Measurements from ENCODE around the gene NFS1. TPM values are rescaled to one million over a fixed set of nuclear protein-coding genes. Genes with fewer than 3 reads are reported as not detected.
A peak's percentile ranks its signal among the peaks of the same experiment; 100 is the strongest.

Gene NFS1
- total RNA-seq, 2 experiments from 2014 or later: 10.6 to 11.5 TPM

DNA sequence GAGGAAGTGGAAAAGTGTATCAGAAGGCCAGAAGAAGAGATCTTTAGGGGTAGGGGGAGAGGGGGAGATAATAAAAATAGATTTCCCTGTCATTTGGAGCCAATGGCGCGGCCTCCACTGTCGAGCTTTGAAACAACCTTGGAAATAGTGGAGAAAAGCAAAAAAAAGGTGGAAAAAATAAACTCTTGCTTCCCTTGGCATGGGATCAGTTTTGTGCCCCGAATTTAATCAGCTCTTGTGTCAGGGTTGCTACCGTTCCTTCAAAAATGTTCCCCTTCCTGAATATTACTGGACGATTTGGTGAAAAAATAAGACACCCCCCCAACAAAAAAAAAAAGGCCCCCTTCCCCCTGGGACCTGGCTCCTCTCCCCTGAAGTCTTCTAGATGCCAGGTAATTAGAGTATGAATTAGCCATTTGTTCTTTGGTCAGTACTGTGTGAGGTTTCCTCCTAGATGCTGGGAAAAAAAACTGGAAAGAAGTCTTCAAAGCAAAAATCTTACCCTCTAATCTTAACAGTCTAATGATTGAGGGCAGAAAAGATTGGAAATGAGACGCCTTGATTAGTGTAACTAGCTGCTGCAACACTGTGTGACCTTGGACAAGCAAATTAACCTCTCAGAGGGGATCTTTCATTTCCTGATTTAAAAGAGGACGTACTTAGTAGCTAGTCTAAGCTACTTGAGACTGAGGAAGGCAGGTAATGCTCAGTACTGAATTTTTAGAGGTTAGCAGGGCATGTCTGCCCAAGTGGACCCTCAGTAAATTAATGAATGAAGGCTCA is 43.8 kb upstream of the NFS1 start:
- Histone ChIP-seq H3K27ac (ENCODE audit: low read depth in 1 of 2, low read length in 2 of 2) (peak overlapping the region; percentile 92 to 99), H3K4me1 (ENCODE audit: insufficient read depth, low read length) (peaks cover 35% of the 10 kb centered on the region), H3K4me3 (ENCODE audit: low read length) (peak overlapping the region; percentile 84), H3K36me3 (ENCODE audit: insufficient read depth, low read length) (peaks cover 28% of the 10 kb centered on the region), H3K27me3 (ENCODE audit: control insufficient read depth in 1 of 2, insufficient read depth in 2 of 2, low read length in 2 of 2) (no peaks in the 10 kb centered on the region), H3K9me3 (ENCODE audit: control insufficient read depth in 1 of 2, insufficient read depth in 1 of 2, low read length in 2 of 2) (no peaks in the 10 kb centered on the region)
- intact Hi-C loops (cut with DNase I, micrococcal nuclease): loop anchor here (1.0 to 10.0 kb wide), 8 partner anchors 25 to 288 kb away; partner anchors contain the start of genes CEP250 (in 1 of the 2), CPNE1 (in 1 of the 2), PHF20 (in 1 of the 2) and RBM12 (in 1 of the 2)
- DNase-seq (peak in 4 of 14 experiments; percentile 12 to 68 (median 58)), ATAC-seq (ENCODE audit: poor library complexity) (no peak)
- no peak for TF ChIP-seq CTCF (IDR thresholded peaks at IDR 0.05)
- peaks cover 49% of the 10 kb centered on the region for H3K36me3 Mint-ChIP-seq (ENCODE audit: low read depth)
- H3K27ac Mint-ChIP-seq: peak overlapping the region; percentile 99
- H3K4me1 Mint-ChIP-seq (ENCODE audit: low read depth): peaks cover 56% of the 10 kb centered on the region
- H3K9me3 Mint-ChIP-seq: no peaks in the 10 kb centered on the region
- H3K4me3 Mint-ChIP-seq: peak overlapping the region; percentile 99
- CTCF ChIA-PET: interaction anchor here (1.0 to 3.5 kb wide), 8 partner anchors 12 to 211 kb away, joined by 3 to 32 read pairs (median 7); partner anchors contain the start of genes CPNE1, PHF20, RBM12 and SCAND1
- POLR2A ChIA-PET: interaction anchor here (0.6 to 13.0 kb wide), 58 partner anchors 8 to 1750 kb away, joined by 3 to 891 read pairs (median 6); partner anchors contain the start of genes CEP250, CPNE1, EDEM2 and EIF2S2
- H3K27me3 Mint-ChIP-seq: no peaks in the 10 kb centered on the region

DNA sequence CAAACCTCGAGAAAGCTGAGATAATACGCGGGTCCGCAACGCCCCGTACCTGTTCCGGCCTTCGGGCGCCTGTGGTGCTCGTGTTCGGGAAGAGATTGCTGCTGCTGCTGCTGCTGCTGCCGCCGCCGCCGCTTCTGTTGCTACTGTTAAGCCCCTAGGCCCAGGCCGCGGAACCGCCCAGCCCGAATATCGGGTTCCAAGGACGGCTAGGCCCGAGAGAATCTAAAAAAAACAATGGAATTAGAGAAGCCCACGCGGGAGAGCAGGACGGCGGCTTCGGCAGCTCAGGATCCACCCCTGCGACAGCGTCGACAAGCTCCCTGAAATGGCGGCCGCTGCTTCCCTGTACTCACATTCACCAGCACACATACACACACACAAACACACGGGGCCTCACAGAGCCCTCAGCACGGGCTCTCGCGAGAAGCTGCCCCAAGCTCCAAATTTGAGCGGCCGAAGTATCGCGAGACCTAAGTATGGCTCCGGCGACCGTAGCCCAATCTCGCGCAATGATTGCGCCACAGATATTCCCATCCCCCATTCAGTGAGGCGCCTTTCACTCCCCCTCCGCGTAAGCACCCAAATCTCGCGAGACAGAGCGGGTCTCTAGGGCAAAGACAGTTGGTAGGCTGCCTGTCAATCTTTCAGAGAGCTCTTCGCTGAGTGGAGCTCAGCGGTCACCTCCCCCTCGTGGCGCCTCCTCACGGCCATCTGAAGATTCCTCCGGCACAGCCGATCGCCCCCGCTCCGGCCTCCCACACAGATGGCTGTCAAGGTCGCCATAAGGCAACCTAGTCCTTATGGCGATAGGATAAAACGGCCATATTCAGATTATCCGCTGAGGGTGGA is 43.0 kb upstream of the NFS1 start, which contains the start of gene RBM39:
Gene RBM39, minus strand, starts transcription at position 369 of the 849 bp plus-strand sequence. CDS start 1,386 bp downstream, outside the sequence.
- POLR2A ChIA-PET: interaction anchor here (0.5 to 13.0 kb wide), 65 partner anchors 8 to 1931 kb away, joined by 3 to 891 read pairs (median 5); partner anchors contain the start of genes CEP250, CHMP4B, CPNE1 and EIF2S2
- Histone ChIP-seq H3K36me3 (ENCODE audit: insufficient read depth, low read length) (peaks cover 36% of the 10 kb centered on the region), H3K27me3 (ENCODE audit: control insufficient read depth in 1 of 2, insufficient read depth in 2 of 2, low read length in 2 of 2) (no peaks in the 10 kb centered on the region), H3K4me1 (ENCODE audit: insufficient read depth, low read length) (peaks cover 44% of the 10 kb centered on the region), H3K4me3 (ENCODE audit: low read length) (peak within 1 kb of the TSS; percentile 84), H3K27ac (ENCODE audit: low read depth in 1 of 2, low read length in 2 of 2) (peak within 1 kb of the TSS; percentile 99 to 100), H3K9me3 (ENCODE audit: control insufficient read depth in 1 of 2, insufficient read depth in 1 of 2, low read length in 2 of 2) (no peaks in the 10 kb centered on the region)
- Mint-ChIP-seq H3K27me3 (no peaks in the 10 kb centered on the region), H3K9me3 (no peaks in the 10 kb centered on the region), H3K27ac (peak within 1 kb of the TSS; percentile 99), H3K4me3 (peak within 1 kb of the TSS; percentile 99), H3K4me1 (ENCODE audit: low read depth) (peaks cover 56% of the 10 kb centered on the region), H3K36me3 (ENCODE audit: low read depth) (peaks cover 55% of the 10 kb centered on the region)
- peak; percentile 80 for ATAC-seq (ENCODE audit: poor library complexity)
- intact Hi-C loops (cut with DNase I, micrococcal nuclease): loop anchor here (1.0 to 10.0 kb wide), 9 partner anchors 26 to 287 kb away; partner anchors contain the start of genes CEP250 (in 1 of the 2), CPNE1 (in 1 of the 2), NFS1 (in 1 of the 2) and PHF20 (in 1 of the 2)
- peak; percentile 96 to 100 (median 99) for DNase-seq
- peak; percentile 57 for TF ChIP-seq CTCF (IDR thresholded peaks at IDR 0.05)
- CTCF ChIA-PET: interaction anchor here (1.0 to 3.5 kb wide), 8 partner anchors 12 to 212 kb away, joined by 3 to 32 read pairs (median 7); partner anchors contain the start of genes CPNE1, PHF20, RBM12 and SCAND1
